Islet of Langerhans (tissue), 1 donor: Measurements from ENCODE around the gene STUB1.

Experiments used
- FAIRE-seq: peaks from one replicate; lab custom pipeline; 2011; peaks lifted over from hg19 to GRCh38; lab: Jason Lieb, UNC

The STUB1 gene

GRCh38 chr16:667113-667779 lies 13.0 kb upstream of the STUB1 start:
- no peak for FAIRE-seq

- FAIRE-seq, result no peak
Measured at GRCh38 chr16:667780-668518, 12.3 kb upstream of the STUB1 start, which contains the start of gene RHOT2. Gene RHOT2, plus strand, starts transcription at chr16:668132. Its CDS starts 68 bp downstream, at chr16:668200.

- no peak for FAIRE-seq
Measured at GRCh38 chr16:668519-669171, 11.6 kb upstream of the STUB1 start.

GRCh38 chr16:669666-670065 lies 10.5 kb upstream of the STUB1 start:
- FAIRE-seq, result no peak

GRCh38 chr16:670485-671352 lies 9.5 kb upstream of the STUB1 start:
- no peak for FAIRE-seq

- FAIRE-seq, result no peak
Measured at GRCh38 chr16:671353-672131, 8.7 kb upstream of the STUB1 start.

- no peak for FAIRE-seq
Measured at GRCh38 chr16:672371-672770, 7.8 kb upstream of the STUB1 start.

- FAIRE-seq, result no peak
Measured at GRCh38 chr16:672851-673250, 7.4 kb upstream of the STUB1 start.

- FAIRE-seq, result no peak
Measured at GRCh38 chr16:673399-673991, 6.7 kb upstream of the STUB1 start.

- FAIRE-seq, result no peak
Measured at GRCh38 chr16:674214-674881, 5.9 kb upstream of the STUB1 start.

GRCh38 chr16:674968-675883 lies 5.0 kb upstream of the STUB1 start, which contains the start of gene RHBDL1:
Gene RHBDL1, plus strand, starts transcription at chr16:675671. Its CDS starts 120 bp downstream, at chr16:675791.
- no peak for FAIRE-seq

- no peak for FAIRE-seq
Measured at GRCh38 chr16:675884-676564, 4.2 kb upstream of the STUB1 start.

- no peak for FAIRE-seq
Measured at GRCh38 chr16:676565-676902, 3.7 kb upstream of the STUB1 start.

GRCh38 chr16:676913-677312 lies 3.3 kb upstream of the STUB1 start:
- no peak for FAIRE-seq

GRCh38 chr16:677316-678190 lies 2.7 kb upstream of the STUB1 start:
- no peak for FAIRE-seq

GRCh38 chr16:678209-678857 lies 1.9 kb upstream of the STUB1 start:
- no peak for FAIRE-seq
